Measurements from ENCODE around the gene RGS12.

DNA sequence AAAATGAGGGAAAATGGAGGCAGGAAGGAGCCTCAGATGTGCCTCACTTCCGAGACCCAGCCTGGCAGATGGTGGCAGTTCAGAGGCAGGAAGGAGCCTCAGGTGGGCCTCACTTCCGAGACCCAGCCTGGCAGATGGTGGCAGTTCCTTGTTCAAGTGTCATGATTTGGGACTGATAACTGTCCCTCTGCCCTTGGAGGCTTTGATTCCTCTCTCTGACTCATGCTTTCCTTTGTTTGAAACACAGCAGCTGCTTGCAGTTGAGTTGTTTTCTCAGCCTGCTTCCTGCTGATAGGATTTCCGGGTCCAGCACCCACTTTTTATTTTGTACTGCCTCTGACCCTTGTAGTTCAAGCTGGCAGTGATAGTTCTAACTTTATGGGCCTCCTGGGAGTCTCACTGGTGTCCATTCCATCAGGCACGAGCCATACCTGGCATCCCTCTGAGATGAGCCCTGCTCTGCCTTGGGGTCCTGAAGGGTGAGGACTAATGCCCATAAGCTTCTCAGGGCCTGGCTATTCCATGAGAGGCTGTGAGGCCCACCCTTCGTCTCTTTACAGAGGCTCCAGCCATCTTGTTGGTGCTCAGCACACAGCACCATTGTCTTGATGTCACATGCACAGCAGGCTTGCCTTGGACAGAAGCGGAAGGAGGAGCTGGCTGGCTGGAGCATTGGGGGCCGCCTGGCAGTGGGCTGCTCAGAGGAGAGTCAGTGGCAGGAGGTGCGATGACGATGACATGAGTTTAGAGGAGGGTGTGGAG is 13.0 kb downstream of the RGS12 start:
- TF ChIP-seq, protein P1, sequence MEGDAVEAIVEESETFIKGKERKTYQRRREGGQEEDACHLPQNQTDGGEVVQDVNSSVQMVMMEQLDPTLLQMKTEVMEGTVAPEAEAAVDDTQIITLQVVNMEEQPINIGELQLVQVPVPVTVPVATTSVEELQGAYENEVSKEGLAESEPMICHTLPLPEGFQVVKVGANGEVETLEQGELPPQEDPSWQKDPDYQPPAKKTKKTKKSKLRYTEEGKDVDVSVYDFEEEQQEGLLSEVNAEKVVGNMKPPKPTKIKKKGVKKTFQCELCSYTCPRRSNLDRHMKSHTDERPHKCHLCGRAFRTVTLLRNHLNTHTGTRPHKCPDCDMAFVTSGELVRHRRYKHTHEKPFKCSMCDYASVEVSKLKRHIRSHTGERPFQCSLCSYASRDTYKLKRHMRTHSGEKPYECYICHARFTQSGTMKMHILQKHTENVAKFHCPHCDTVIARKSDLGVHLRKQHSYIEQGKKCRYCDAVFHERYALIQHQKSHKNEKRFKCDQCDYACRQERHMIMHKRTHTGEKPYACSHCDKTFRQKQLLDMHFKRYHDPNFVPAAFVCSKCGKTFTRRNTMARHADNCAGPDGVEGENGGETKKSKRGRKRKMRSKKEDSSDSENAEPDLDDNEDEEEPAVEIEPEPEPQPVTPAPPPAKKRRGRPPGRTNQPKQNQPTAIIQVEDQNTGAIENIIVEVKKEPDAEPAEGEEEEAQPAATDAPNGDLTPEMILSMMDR (conservative IDR thresholded peaks at IDR 0.05; ENCODE audit: low read depth, low read length), result no peak
- no peak for TF ChIP-seq EZH2 (IDR thresholded peaks at IDR 0.05; ENCODE audit: borderline replicate concordance, low read depth, low read length, poor library complexity, severe bottlenecking)

Data from A673 (cell line).